Activated CD4-positive, alpha-beta T cell treated with anti-CD3 and anti-CD28 coated beads, Interleukin-2, Interleukin-6, amounts not matched to agents 100 ng/mL and 50 ng/mL, durations not matched to agents 16 hours and 8 hours (primary cell): ENCODE results near the gene SLC35A1.
"Not testable (repeated sequence)": the region's sequence is repeated elsewhere in the genome, so short reads cannot be mapped to it uniquely, and the experiment has no call there.

Source experiments
- DNase-seq: peaks from one replicate; pipeline ENCODE4 v3.0.0-alpha.2; 2020

The SLC35A1 gene, protein sequence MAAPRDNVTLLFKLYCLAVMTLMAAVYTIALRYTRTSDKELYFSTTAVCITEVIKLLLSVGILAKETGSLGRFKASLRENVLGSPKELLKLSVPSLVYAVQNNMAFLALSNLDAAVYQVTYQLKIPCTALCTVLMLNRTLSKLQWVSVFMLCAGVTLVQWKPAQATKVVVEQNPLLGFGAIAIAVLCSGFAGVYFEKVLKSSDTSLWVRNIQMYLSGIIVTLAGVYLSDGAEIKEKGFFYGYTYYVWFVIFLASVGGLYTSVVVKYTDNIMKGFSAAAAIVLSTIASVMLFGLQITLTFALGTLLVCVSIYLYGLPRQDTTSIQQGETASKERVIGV

DNA sequence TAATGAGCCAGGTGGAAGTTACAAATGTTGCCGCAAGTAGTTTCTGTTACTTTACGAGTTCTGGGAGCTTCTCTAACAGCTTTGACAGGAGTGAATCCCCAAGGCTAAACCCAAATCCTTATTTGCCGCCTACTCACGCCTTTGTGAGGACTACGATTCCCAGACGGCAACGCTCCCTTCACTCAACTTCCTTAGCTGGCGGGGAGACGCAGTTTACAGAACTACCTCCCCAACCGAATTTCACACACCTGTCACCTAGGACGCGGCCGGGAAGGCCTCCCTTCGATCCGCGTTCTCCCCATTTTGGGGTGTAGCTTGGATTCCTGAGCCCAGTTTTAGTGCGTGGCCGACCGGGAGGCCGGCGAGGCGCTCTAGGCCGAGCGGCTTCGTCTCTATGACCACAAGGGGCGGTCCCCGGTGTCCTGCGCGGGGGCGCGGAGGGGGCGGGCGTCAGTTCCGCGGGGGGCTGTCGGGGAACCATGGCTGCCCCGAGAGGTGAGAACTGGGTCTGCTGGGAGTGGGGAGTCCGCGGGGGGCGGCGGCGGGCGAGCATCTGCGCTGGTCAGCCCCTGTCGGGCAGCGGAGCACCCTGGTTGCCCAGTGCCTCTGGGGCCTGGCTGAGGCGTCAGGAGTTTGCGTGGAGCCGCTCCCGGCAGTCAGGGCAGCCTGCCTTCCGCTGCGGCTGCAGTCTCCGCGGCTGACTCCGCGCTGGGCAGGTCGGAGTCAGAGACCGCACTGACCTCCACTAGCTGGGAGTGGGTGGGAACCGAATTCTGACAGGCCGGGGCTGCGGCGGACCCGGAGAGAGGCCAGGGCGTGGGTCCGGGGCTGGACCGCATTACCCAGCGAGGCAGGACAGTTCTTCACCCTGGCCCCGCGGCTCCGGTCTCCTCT lies at the start of gene SLC35A1:
TSS of gene SLC35A1 (plus strand) at position 450 of the 894 bp plus-strand sequence. CDS start at position 480, 30 bp downstream.
- peak; percentile 89 for DNase-seq

DNA sequence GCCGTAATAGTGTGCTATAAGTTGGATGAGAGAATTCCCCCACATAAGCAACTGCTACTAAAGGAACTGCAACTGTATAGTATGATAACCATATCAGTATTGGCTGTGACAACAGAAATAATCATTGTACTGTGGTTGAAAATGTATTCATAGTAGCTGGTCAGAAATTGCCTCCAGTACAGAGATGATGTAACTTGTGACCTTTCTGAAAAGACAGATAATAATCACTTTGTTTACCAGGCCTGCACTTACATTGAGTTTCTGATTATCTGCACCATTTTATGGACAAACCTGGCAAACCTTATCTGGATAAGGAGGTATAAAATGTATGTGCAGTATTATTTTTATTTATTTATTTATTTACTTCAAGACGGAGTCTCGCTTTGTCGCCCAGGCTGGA lies 46.0 kb upstream of the SLC35A1 start:
- DNase-seq = no peak

DNA sequence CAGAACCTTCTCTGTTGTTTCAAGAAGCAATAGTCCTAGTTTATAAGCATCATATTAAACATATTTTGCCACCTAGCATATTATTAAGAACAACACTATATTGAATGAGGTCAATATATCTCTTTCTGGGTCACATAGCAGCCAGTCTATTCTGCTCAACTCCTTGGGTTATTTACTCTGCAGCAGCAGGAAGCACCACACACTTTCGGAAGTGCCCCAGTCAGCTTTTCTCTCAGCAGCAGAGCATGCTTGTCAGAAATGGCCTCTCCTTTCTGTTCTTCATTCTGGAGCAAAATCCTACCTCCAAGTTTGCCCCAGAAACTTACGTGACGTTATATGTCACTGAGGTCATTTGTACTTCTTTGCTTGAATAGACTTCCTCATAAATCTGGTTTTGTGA lies 42.3 kb upstream of the SLC35A1 start:
- DNase-seq = no peak

DNA sequence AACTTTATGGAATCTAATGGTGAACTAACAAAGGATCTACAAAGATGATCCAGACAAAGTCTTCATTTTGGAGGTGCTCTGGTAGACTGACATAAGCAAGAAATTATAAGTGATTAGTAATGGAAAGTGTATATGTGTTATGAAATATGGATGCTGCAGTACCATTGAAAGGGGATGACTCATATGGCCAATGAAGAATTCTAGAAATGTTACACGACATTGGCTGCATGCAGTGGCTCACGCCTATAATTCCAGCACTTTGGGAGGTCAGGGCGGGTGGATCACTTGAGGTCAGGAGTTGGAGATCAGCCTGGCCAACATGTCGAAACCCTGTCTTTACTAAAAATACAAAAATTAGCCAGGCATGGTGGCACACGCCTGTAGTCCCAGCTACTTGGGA lies 41.5 kb upstream of the SLC35A1 start:
- DNase-seq = no peak

DNA sequence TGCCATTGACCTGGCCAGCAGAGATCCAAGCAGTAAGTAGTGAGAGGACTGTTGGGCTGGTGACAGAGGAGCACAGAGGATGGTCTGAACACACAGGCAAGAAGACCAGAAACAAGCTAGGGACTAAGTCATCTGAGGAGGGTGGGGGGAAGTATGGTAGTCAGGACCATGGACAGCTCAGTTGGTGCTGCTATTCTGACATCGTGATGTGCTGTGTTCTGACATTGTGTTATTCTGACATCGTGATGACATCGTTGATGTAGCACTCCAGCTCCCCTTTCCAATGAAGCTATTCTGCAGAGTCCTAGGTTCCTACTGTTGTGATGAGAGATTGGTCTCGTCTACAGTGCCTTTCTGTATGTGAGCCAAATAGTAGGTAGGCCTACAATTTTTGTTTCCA lies 36.3 kb upstream of the SLC35A1 start:
- peak; percentile 43 for DNase-seq

DNA sequence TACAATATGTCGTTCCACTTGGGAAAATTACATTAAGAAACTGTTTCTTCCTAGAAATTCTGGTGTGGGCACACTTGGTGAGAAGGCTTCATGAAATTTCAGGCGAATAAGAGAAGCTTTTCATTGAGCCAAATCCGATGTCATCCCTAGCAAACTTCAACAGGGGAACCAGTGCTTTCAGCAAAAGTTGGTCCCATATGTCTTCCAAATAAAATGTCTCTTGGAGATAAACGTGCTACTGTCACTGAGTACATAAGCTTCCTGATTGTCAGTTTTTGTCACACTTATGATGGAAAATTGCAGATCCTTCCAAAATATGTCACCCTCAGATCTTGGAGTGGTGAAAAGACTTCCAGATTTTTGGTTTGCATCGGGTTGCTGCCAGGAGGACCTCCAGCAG lies 31.1 kb upstream of the SLC35A1 start:
- DNase-seq = no peak

DNA sequence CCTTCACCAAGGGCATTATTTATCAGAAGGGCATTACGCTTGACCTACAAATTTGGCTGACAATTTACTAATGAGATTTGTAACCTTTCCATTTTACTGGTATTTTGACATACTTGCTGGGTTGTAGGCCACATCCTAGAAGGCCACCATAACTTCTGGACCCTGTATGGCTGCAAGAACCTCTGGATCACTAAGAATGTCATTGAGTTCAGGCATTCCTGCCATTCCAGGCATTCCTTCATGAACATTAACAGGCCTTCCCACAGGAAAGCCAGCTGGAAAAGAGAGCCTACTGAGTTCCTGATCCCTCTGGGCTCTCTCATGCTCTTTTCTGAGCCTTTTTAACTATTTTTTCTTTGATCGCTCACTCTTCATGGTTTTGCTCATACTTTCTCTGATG lies 28.4 kb upstream of the SLC35A1 start:
- no peak for DNase-seq

DNA sequence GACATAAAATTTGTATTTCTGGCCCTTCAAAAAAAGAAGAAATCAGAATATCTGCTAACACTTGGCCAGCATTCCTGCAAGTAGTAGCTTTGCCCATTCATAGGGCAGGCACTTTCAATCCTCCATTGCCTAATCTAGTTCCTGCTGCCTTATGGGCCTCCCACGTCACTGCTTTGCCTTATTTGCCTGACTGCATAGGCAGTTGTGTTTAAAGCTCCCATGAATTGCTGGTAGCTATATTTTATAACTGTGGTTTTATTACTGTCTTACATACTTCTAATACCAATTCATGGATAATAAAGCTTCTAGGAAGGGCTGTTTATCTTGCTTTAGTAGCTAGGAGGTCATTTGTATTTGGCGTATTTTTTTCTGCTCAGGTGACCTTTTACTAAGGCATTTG lies 7.7 kb upstream of the SLC35A1 start:
- no peak for DNase-seq

DNA sequence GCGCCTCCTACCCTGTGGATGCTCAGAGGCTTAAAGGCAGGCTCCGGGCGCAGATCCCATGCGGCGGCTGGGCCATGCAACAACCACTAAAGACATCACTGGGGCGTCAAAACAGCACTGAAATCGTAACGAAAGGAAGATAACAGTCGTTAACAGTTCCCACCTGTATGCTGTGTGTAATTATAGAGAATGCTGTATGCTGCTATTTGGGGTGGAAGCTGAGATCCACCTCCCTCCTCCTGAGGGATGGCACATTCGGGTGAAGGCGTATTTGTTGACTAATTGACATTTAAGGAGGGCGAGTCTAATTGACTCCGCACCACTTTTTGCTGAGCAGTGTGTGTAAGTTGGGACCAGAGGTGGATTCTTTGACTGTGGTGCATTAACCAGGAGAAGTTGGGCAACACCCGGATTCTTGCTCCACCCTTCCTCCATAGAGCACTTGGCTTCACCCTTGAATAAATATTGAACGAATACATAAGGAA lies 687 bp downstream of the SLC35A1 start:
- peak; percentile 70 for DNase-seq

DNA sequence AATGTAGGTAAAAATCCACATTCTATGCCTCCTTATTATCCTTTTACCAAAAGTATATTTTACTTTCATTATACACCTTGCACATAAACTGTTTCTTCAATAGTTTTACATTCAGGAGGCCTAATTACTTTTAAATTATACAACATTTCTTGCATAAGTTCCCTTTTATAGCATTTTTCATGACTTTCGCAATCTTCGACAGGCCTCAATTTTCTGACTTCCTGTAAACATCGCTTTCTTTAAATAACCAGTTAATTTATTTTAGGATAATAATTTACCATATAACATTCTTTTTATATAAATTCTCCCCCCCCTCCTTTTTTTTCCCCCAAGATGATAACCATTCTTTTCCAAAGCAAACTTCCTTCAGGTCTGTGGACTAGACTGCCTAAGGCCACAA lies 9.2 kb downstream of the SLC35A1 start:
- no peak for DNase-seq

DNA sequence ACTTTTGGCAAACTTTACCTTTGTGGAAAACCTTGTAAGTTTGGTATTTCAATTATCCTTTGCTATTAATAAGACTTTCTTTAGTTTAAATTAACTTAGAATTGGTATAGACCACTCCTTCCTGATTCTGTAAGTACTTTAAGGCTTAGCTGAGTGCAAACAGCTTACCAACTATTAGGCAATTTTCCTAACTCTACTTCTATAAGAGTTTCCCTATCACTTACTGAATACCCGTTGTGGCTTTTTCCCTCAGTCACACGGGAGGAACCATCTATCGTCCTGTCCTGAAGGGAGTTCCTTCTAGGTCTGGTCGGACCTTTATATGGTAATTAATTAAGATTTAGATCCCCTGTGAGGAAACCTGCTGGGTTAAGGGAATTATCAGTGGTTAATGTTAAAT lies 9.6 kb downstream of the SLC35A1 start:
- DNase-seq = no peak

DNA sequence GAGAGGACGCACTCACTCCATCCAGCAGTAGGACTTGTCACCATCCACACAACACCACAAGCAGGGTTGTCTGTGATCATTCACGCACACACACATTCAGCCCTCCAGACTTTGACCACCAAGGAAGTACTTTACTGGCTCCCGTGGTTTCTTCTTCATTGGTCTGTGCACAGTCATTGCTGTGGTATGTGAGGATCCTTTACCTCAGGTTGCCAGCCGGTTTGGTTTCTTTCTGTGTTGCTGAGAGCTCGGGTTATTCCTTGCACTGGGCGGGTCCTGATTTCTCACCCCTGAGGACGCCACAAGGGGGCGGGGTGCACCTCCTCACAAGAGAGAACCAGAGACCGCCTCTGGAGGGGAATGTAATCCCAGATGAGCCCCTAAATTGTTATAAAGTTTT lies 11.2 kb downstream of the SLC35A1 start:
- peak; percentile 18 for DNase-seq

DNA sequence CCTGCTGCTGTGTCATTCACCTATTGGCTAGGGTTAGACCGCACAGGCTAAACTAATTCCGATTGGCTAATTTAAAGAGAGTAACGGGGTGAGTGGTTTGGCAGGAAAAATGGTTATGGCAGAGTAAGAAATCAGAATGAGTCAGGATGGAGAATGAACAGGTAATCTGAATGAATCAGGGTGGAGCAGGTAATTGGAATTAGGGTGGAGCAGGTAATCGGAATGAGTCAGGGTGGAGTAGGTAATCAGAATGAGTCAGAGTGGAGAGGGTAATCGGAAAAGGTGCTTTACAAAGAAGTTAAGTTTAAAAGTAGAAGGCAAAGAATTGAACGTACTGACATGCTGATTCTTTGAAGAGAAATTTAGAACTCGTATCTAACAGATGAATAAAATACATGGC lies 11.7 kb downstream of the SLC35A1 start:
- no peak for DNase-seq

DNA sequence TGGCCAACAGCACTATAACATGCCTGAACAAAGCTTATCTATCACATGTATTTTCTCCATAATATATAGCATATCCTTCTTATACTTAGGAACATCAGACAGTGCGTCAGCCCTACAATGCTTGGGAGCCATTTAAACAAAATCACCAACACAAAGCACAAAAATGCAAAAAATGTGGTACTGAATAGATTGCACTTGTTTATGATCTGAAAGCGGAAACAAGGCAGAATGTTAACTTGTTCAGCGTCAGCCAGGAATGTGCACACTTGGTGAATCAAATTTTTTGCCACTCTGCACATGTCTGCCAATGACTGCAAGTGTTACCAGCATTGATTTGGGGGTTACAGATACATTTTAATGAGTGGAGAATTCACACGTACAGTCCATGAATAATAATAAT lies 14.8 kb downstream of the SLC35A1 start:
- no peak for DNase-seq

DNA sequence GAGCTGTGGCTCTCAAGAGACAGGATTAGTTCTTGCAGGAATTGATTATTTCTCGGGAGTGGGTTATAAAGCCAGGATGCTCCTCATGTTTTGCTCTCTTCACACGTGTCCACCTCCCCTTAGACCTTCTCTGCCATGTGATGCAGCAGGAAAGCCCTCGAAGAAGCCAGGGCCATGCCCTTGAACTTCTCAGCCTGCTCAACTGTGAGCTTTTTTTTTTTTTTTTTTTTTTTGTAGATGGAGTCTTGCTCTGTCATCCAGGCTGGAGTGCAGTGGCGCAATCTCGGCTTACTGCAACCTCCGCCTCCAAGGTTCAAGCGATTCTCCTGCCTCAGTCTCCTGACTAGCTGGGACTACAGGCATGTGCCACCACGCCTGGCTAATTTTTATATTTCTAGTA lies 16.6 kb downstream of the SLC35A1 start:
- not testable (repeated sequence) for DNase-seq

DNA sequence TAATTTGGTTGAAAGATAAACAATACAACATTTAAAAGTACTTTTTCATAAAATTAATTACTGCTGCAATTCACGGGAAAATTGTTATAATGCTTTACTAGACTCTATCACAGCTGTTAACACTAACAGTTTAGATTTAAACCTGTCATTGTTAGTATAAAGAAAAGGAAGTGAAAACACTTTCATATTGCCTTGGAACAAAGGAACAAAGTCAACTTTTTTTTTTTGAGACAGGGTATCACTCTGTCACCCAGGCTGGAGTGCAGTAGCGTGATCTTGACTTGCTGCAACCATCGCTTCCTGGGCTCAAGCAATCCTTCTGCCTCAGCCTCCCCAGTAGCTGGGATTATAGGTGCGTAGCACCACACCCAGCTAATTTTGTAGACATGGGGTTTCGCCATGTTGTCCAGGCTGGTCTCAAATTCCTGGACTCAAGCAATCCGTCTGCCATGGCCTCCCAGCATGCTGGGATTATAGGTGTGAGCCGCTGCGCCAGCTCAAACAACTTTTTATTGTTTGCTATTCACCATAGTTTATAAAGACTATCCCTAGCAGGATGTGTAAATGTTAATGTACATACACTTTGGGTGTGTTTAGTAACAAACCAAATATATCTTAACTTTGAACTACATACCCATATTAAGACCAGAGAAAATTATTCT lies 22.1 kb downstream of the SLC35A1 start:
- no peak for DNase-seq

DNA sequence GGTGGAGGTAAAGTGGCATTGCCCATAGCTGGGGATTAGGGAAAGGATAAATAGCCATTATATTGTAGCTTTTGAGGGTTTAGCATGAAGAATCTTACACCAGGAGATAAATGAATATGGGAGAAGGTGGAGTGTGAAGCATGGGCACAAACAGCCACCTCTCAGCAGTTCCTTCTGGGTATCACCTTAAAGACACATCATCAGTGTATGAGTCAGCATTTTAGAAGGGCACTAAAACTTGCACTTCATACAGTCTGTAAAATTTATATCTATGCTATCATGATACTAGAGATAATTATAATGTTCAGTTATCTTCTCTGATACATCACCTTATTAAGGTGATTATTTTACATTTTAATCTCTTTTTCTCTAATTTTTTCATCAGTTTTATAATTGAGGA lies 25.3 kb downstream of the SLC35A1 start:
- no peak for DNase-seq

DNA sequence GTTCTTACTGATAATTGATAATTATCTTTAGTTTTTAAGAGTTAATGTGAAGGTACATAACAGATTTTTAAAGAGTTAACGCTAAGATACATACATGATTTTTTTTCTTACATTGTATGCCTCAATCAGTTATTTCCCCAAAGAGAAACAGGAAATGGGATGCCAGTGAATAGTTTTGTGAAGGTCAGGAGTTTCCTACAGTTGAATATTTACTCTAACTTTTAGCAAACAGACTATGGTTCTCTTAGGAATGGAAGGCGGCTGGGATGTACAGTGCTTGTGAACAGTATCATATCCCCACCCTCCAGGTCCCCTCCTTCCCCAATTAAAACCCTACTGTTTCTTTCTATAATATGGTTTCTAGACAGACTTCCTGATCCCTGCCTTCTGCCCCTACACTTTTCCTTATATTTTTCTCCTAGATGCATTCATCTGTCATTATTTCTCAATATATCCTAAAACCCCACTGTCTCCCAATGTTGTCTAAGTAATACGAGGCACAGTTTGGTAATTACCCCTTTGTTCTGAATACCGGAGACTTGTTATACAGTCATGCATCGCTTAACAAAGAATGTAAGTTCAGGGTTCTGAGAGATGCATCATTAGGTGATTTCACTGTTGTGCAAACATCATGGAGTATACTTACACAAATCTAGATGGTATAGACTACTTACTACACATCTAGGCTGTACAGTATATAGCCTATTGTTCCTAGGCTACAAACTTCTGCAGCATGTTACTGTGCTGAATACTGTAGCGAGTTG lies 29.2 kb downstream of the SLC35A1 start:
- no peak for DNase-seq

DNA sequence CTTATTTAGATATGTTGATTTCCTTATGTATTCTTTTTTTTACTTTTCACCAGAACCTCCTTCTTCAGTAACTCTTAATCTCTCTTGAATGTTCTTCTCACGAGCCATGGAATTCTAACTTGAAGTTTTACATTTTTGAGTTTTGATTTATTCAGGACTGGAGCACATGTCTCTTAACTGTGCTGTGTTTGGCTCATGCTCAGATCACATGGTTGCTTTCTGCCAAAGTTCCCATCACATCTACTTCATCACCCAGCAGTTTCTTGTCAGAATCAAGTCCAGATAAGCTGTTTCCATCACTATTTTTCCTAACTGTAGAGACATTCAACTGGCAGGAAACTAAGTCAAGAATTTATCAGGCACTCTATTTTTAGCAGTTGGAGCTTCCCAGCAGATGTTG lies 31.7 kb downstream of the SLC35A1 start:
- no peak for DNase-seq

DNA sequence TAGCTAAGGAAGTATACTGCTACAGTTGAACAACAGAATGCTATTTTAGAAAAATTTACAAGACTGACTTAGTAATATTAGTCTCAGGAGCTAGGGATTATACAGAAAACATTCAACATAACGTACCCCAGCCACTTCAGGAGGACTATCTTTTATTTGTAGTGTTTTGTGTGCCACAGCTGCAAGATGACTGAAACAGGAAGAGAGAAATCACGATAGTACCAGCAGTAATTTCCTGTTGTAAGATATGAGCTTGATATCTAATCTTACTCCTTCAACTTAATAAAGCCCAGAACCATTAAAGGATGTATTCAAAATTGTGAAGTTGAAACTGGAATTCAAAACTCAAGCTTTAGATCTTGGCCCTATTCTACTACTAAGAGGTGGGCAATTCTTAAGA lies 42.1 kb downstream of the SLC35A1 start:
- DNase-seq = peak; percentile 19

DNA sequence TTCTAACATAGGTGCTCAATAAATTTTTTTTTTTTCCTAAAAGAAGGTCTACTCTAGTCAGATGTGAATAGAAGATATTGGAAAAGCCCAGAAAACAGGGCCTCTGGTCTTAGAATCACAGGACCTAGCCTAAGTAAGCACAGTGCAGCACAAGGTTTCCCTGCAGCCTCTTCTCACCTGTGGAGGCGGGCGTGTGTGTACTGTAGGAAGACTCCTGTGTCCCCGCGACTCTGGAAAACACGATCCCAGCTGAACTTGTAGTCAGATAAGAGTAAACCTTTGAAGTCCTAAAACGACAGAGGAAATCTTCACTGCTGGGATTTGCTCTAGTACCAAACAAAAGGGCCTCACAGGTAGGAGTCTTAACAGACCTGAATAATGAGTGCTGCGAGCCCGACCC lies 45.7 kb downstream of the SLC35A1 start:
- no peak for DNase-seq

DNA sequence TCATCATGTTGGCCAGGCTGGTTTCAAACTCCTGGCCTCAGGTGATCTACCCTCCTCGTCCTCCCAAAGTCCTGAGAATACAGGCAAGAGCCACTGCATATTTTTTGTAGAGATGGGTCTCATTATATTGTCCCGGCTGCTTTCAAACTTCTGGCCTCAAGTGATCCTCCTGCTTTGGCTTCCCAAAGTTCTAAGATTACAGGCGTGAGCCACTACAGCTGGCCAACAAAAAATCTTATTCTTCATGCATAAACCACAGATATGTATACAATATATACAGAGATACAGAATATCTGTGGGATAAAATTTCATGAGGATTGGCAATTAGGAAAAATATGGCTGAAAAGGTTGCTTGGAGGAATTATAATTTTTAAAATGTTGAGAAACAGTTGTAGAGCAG lies 49.9 kb downstream of the SLC35A1 start:
- DNase-seq = no peak

DNA sequence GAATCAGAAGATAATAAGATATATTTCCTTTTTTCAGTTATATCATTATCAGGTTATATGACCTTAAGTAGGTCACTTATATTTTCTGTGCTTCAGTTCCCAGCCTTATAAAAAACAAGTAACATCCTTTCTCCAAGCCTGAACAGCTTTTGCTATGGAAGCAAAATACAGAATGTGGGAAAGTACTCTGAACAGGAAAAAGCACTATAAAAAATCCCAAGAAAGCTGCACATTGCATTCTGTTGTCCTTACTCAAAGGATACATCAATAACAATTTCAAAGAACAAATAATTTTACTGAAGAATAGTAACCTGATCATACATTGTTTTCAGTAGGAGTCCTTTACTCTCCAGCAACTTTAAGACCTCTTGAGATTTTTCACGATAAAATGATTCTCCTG lies 56.4 kb downstream of the SLC35A1 start:
- DNase-seq = no peak
